GM21786 (cell line): ENCODE results near the gene KRT2.

Experiments
- ATAC-seq: cut with Tn5 transposase; IDR thresholded peaks from one replicate; pipeline ENCODE4 v1.9.1; 2021; ENCODE audit not compliant: unreplicated experiment

KRT2 gene

GRCh38 chr12:52643233-52644077 is 8.6 kb downstream of the KRT2 start:
- no peak for ATAC-seq

- ATAC-seq = no peak
These were observed 10.5 kb downstream of the KRT2 start for GRCh38 chr12:52641468-52641867.

- ATAC-seq = no peak
These were observed 14.7 kb downstream of the KRT2 start for GRCh38 chr12:52637299-52637698.

- ATAC-seq = no peak
These were observed 15.3 kb downstream of the KRT2 start for GRCh38 chr12:52636592-52637258.

GRCh38 chr12:52636189-52636588 is 15.8 kb downstream of the KRT2 start:
- ATAC-seq = no peak

- ATAC-seq = no peak
These were observed 17.6 kb downstream of the KRT2 start for GRCh38 chr12:52634266-52635056.

- ATAC-seq = no peak
These were observed 18.6 kb downstream of the KRT2 start for GRCh38 chr12:52633383-52633782.

GRCh38 chr12:52632656-52633055 is 19.4 kb downstream of the KRT2 start:
- ATAC-seq = no peak

GRCh38 chr12:52631676-52632459 is 20.1 kb downstream of the KRT2 start:
- ATAC-seq = no peak

GRCh38 chr12:52631264-52631663 is 20.7 kb downstream of the KRT2 start:
- no peak for ATAC-seq

- no peak for ATAC-seq
These were observed 21.3 kb downstream of the KRT2 start for GRCh38 chr12:52630599-52631200.

- ATAC-seq = no peak
These were observed 22.0 kb downstream of the KRT2 start for GRCh38 chr12:52630008-52630500.

- no peak for ATAC-seq
These were observed 22.6 kb downstream of the KRT2 start for GRCh38 chr12:52629281-52630007.

- no peak for ATAC-seq
These were observed 23.2 kb downstream of the KRT2 start for GRCh38 chr12:52628841-52629240.

- no peak for ATAC-seq
These were observed 23.9 kb downstream of the KRT2 start for GRCh38 chr12:52628111-52628507.

GRCh38 chr12:52627395-52628110 is 24.5 kb downstream of the KRT2 start:
- ATAC-seq = no peak

GRCh38 chr12:52622349-52622748 is 29.7 kb downstream of the KRT2 start:
- no peak for ATAC-seq

GRCh38 chr12:52618866-52619265 is 33.1 kb downstream of the KRT2 start:
- ATAC-seq = no peak

- ATAC-seq = no peak
These were observed 33.8 kb downstream of the KRT2 start, which contains the start of gene KRT73 for GRCh38 chr12:52618216-52618615. KRT73 (minus strand) TSS chr12:52618559; CDS start chr12:52618524, 35 bp downstream.
